Vagina (tissue), 2 donors: ENCODE measurements around the gene IFNA1. TPM values are rescaled to one million over a fixed set of nuclear protein-coding genes. Genes with fewer than 3 reads are reported as not detected.

Experiments used
- DNase-seq, 2 donors: peaks; one replicate each; pipeline ENCODE4 v3.0.0-alpha.2; 2017; ENCODE audit errors: extremely low spot score in 2 of 2
- H3K27ac ChIP-seq: fragments of 200-600 bp; sonication (generic); one replicate; pipeline ENCODE4 v1.5.1; 2019
- H3K27me3 ChIP-seq: fragments of 200-600 bp; sonication (generic); one replicate; pipeline ENCODE4 v1.5.1; 2019
- H3K36me3 ChIP-seq, 2 donors: fragments of 200-600 bp; sonication (generic); one replicate each; pipeline ENCODE4 v1.5.1; 2017 to 2019
- H3K4me1 ChIP-seq: fragments of 200-600 bp; sonication (generic); one replicate; pipeline ENCODE4 v1.5.1; 2019
- H3K4me3 ChIP-seq, 2 donors: fragments of 200-600 bp; sonication (generic); 1 replicate in 1 of 2; 2 replicates in 1 of 2; pipeline ENCODE4 v1.5.1; 2016 to 2019
- H3K9me3 ChIP-seq: fragments of 200-600 bp; sonication (generic); one replicate; pipeline ENCODE4 v1.5.1; 2019
- POLR2A ChIP-seq, 2 donors: fragments of 450-650 bp; IDR thresholded peaks; one replicate each; pipeline ENCODE4 v1.6.1; 2017; ENCODE audit warnings: antibody characterized with exemption in 2 of 2, mild to moderate bottlenecking in 2 of 2, moderate library complexity in 2 of 2
- POLR2AphosphoS5 ChIP-seq, 2 donors: sonication (generic); formaldehyde crosslinking; IDR thresholded peaks; one replicate each; pipeline ENCODE4 v1.9.0; 2017; ENCODE audit warnings: antibody characterized with exemption in 2 of 2, mild to moderate bottlenecking in 2 of 2, low read depth in 1 of 2; ENCODE audit not compliant: insufficient read depth in 1 of 2
- intact Hi-C: fragments of 100-400 bp; cut with DNase I; formaldehyde crosslinking; loops from one replicate; pipeline ENCODE4 v1.15.1; 2023
- total RNA-seq: library from RNA; depleted of rRNA; stranded (reverse); fragments of >200 nt; gene quantifications from one replicate; pipeline ENCODE4 v1.2.3, GENCODE V29; 2016
- TF ChIP-seq, protein P1 (sequence below), 3 experiments: fragments of 450-650 bp in 2 of 3; fragments of 200-600 bp in 1 of 3; sonication (generic) in 1 of 3; IDR thresholded peaks; one replicate each; pipeline ENCODE4 v1.5.1; 2017 to 2019; ENCODE audit warnings: antibody characterized with exemption in 3 of 3, mild to moderate bottlenecking in 2 of 3, moderate library complexity in 2 of 3

Gene IFNA1
- total RNA-seq, 1 donor from 2014 or later, result not detected

DNA sequence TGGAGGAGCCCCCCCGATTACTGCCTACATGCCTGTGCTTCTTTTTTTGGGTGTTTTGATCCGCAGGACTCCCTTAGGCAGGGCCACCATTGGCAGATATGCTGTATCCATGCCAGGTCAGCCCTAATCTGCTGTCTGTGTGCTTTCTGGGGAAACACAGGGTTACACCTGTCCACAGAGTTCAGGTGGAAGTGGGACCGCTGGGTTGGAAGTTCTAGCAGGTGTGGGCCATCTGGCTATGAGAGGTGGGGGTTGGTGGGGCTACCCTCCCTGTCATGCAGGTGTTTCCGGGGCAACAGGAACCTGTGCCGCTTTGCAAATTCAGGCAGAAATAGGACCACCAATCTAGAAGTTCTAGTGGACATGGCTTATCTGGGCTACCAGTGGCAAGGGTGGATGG lies 24.9 kb downstream of the IFNA1 start:
- DNase-seq, result no peak
- no peaks in the 10 kb centered on the region for H3K9me3 ChIP-seq
- no peaks in the 10 kb centered on the region for H3K36me3 ChIP-seq
- no peak for TF ChIP-seq POLR2AphosphoS5 (IDR thresholded peaks at IDR 0.05; ENCODE audit: insufficient read depth in 1 of 2, low read depth in 1 of 2)
- TF ChIP-seq, protein P1, sequence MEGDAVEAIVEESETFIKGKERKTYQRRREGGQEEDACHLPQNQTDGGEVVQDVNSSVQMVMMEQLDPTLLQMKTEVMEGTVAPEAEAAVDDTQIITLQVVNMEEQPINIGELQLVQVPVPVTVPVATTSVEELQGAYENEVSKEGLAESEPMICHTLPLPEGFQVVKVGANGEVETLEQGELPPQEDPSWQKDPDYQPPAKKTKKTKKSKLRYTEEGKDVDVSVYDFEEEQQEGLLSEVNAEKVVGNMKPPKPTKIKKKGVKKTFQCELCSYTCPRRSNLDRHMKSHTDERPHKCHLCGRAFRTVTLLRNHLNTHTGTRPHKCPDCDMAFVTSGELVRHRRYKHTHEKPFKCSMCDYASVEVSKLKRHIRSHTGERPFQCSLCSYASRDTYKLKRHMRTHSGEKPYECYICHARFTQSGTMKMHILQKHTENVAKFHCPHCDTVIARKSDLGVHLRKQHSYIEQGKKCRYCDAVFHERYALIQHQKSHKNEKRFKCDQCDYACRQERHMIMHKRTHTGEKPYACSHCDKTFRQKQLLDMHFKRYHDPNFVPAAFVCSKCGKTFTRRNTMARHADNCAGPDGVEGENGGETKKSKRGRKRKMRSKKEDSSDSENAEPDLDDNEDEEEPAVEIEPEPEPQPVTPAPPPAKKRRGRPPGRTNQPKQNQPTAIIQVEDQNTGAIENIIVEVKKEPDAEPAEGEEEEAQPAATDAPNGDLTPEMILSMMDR (IDR thresholded peaks at IDR 0.05), result no peak
- no peak for TF ChIP-seq POLR2A (IDR thresholded peaks at IDR 0.05)
- no peaks in the 10 kb centered on the region for H3K27me3 ChIP-seq
- no peak overlapping the region for H3K4me3 ChIP-seq
- no peaks in the 10 kb centered on the region for H3K4me1 ChIP-seq
- intact Hi-C loops, result no loop called here
- H3K27ac ChIP-seq, result no peak overlapping the region

- Histone ChIP-seq H3K36me3 (no peaks in the 10 kb centered on the region), H3K27ac (no peak overlapping the region), H3K27me3 (no peaks in the 10 kb centered on the region), H3K4me3 (no peak overlapping the region), H3K9me3 (no peaks in the 10 kb centered on the region), H3K4me1 (no peaks in the 10 kb centered on the region)
- TF ChIP-seq POLR2AphosphoS5 (IDR thresholded peaks at IDR 0.05; ENCODE audit: insufficient read depth in 1 of 2, low read depth in 1 of 2) (no peak), POLR2A (IDR thresholded peaks at IDR 0.05) (no peak)
- TF ChIP-seq, protein P1 (IDR thresholded peaks at IDR 0.05), result peak in 2 of 3 experiments; percentile 7 to 44
- intact Hi-C loops, result no loop called here
- no peak for DNase-seq
These were observed 25.8 kb downstream of the IFNA1 start for GRCh38 chr9:21465859-21466518.

DNA sequence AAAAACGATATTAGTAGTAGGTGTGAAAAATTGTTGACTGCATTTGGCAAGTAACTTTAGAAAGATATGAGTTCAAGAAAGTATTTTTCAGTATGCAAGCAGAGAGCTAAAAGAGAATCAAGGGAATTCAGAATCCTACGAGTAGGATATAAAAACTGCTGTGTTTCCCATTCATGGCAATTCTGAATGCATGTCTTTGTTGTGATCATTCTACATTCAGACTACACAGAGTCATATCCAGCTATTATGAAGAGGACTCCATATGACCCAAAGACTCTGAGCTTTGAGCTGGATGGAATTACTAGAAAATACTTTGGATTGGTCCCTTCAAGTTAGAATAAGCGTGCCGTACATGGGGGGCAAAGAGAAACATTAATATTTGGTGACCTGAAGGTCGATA lies 29.9 kb downstream of the IFNA1 start:
- Histone ChIP-seq H3K27me3 (no peaks in the 10 kb centered on the region), H3K36me3 (no peaks in the 10 kb centered on the region), H3K4me3 (no peak overlapping the region), H3K4me1 (no peaks in the 10 kb centered on the region), H3K27ac (no peak overlapping the region), H3K9me3 (no peaks in the 10 kb centered on the region)
- intact Hi-C loops, result no loop called here
- TF ChIP-seq POLR2A (IDR thresholded peaks at IDR 0.05) (no peak), POLR2AphosphoS5 (IDR thresholded peaks at IDR 0.05; ENCODE audit: insufficient read depth in 1 of 2, low read depth in 1 of 2) (no peak)
- TF ChIP-seq, protein P1 (IDR thresholded peaks at IDR 0.05), result no peak
- no peak for DNase-seq

GRCh38 chr9:21473236-21473635 lies 33.0 kb downstream of the IFNA1 start:
- DNase-seq, result no peak
- Histone ChIP-seq H3K4me3 (no peak overlapping the region), H3K27me3 (no peaks in the 10 kb centered on the region), H3K9me3 (no peaks in the 10 kb centered on the region), H3K36me3 (no peaks in the 10 kb centered on the region), H3K4me1 (no peaks in the 10 kb centered on the region), H3K27ac (no peak overlapping the region)
- intact Hi-C loops, result no loop called here
- TF ChIP-seq POLR2A (IDR thresholded peaks at IDR 0.05), result no peak
- TF ChIP-seq POLR2AphosphoS5 (IDR thresholded peaks at IDR 0.05; ENCODE audit: insufficient read depth in 1 of 2, low read depth in 1 of 2), result no peak
- TF ChIP-seq, protein P1 (IDR thresholded peaks at IDR 0.05), result no peak

- no peaks in the 10 kb centered on the region for H3K36me3 ChIP-seq
- no peak overlapping the region for H3K4me3 ChIP-seq
- intact Hi-C loops, result no loop called here
- no peak overlapping the region for H3K27ac ChIP-seq
- H3K9me3 ChIP-seq, result no peaks in the 10 kb centered on the region
- no peak for TF ChIP-seq POLR2AphosphoS5 (IDR thresholded peaks at IDR 0.05; ENCODE audit: insufficient read depth in 1 of 2, low read depth in 1 of 2)
- TF ChIP-seq POLR2A (IDR thresholded peaks at IDR 0.05), result no peak
- DNase-seq, result no peak
- H3K27me3 ChIP-seq, result no peaks in the 10 kb centered on the region
- H3K4me1 ChIP-seq, result no peaks in the 10 kb centered on the region
These were observed 37.2 kb downstream of the IFNA1 start for GRCh38 chr9:21477466-21477865.
